Effector memory CD8-positive, alpha-beta T cell (primary cell): ENCODE measurements around the gene ALDH9A1.

ENCODE experiments used
- ATAC-seq: fragments of 150-1000 bp; cut with Tn5 transposase; replicated peaks from 2 replicates; pipeline ENCODE4 v1.10.0; 2021; ENCODE audit warnings: mild to moderate bottlenecking, moderate library complexity
- DNase-seq, 3 experiments: peaks; one replicate each; pipeline ENCODE4 v3.0.0; 2021
- H3K27ac Mint-ChIP-seq, 2 donors: one replicate each; pipeline ENCODE4 v1.8.0; 2022; ENCODE audit warnings: mild to moderate bottlenecking in 2 of 2, mixed read lengths in 2 of 2, moderate library complexity in 2 of 2
- H3K27me3 Mint-ChIP-seq, 2 donors: one replicate each; pipeline ENCODE4 v1.8.0; 2022; ENCODE audit warnings: mixed read lengths in 2 of 2
- H3K36me3 Mint-ChIP-seq: one replicate; pipeline ENCODE4 v1.8.0; 2022; ENCODE audit warnings: mild to moderate bottlenecking, moderate library complexity, mixed read lengths; ENCODE audit not compliant: insufficient read depth
- H3K4me1 Mint-ChIP-seq, 2 donors: one replicate each; pipeline ENCODE4 v1.8.0; 2022; ENCODE audit warnings: low read depth in 2 of 2, mixed read lengths in 2 of 2
- H3K4me3 Mint-ChIP-seq, 2 donors: one replicate each; pipeline ENCODE4 v1.8.0; 2022; ENCODE audit warnings: mild to moderate bottlenecking in 2 of 2, mixed read lengths in 2 of 2, moderate library complexity in 2 of 2
- H3K9me3 Mint-ChIP-seq, 2 donors: one replicate each; pipeline ENCODE4 v1.8.0; 2022; ENCODE audit warnings: mixed read lengths in 2 of 2

Gene ALDH9A1

GRCh38 chr1:165616054-165616612, 82.2 kb downstream of the ALDH9A1 start:
- Mint-ChIP-seq H3K4me1 (no peaks in the 10 kb centered on the region), H3K27ac (no peak overlapping the region), H3K9me3 (no peaks in the 10 kb centered on the region), H3K27me3 (peaks cover 24 to 28% of the 10 kb centered on the region in 2 donors), H3K36me3 (no peaks in the 10 kb centered on the region), H3K4me3 (no peak overlapping the region)
- no peak for ATAC-seq
- no peak for DNase-seq
